GM18508 (cell line): ENCODE results near the gene CACNA1D.
"Not testable (repeated sequence)": the region's sequence is repeated elsewhere in the genome, so short reads cannot be mapped to it uniquely, and the experiment has no call there.

ENCODE experiments used
- ATAC-seq: cut with Tn5 transposase; IDR thresholded peaks from one replicate; pipeline ENCODE4 v1.9.1; 2021; ENCODE audit warnings: moderate number of reproducible peaks; ENCODE audit not compliant: insufficient read depth, unreplicated experiment

CACNA1D gene

GRCh38 chr3:53570081-53570480, 75.7 kb downstream of the CACNA1D start:
- no peak for ATAC-seq

DNA sequence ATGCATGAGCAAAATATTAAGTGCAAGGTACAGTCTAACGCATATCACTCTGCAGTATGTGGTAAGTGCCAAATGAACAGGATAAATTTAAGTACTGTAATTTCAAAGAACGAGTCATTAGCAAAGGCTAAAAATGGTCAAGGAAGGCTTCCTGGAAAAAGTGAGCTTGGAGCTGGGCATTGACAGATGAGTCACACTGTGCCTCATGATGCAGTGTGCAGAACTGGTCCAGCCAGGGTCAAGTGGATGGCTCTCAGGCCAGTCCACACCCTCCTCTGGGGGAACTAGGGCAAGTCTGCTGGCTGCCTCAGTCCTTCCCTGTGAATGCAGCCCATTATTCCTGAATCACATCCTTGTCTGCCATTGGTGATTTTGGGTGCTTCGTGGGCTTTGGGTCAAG, 76.3 kb downstream of the CACNA1D start:
- ATAC-seq = no peak

GRCh38 chr3:53571264-53571663, 76.9 kb downstream of the CACNA1D start:
- ATAC-seq = no peak

DNA sequence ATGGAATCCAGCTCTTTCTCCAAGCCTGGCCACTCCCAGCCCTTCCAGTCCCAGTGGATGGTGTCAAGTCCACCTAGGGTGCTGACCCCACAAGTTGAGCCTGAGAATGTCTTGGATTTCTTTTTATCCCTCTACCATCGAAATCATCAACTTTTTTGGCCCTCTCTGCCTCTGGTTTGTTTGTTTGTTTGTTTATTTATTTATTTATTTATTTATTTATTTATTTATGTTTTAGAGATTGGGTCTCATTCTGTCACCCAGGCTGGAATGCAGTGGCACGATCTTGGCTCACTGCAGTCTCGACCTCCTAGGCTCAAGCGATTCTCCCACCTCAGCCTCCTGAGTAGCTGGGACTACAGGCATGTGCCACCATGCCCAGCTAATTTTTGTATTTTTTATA, 77.8 kb downstream of the CACNA1D start:
- not testable (repeated sequence) for ATAC-seq

GRCh38 chr3:53577506-53577905, 83.1 kb downstream of the CACNA1D start:
- ATAC-seq = no peak

DNA sequence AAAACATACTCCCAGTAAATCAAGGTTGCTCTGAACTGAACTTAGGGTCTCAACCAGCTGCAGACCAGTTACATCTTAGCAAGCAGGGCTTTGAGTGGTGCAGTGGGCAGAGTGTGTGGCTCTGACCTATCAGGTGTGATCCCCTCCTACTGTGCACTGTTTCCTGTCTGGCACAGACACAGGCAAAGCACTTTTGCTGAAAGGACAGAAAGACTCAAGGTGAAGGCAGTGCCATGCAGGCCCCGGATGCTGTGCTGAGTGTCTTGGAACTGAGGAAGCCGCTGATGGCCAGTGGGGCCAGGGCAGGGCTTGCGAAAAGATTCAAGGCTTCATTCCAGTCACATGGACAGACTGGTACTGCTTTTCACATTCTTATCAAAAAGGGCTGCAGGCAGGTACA, 85.2 kb downstream of the CACNA1D start:
- ATAC-seq = no peak

GRCh38 chr3:53581671-53582070, 87.3 kb downstream of the CACNA1D start:
- no peak for ATAC-seq

DNA sequence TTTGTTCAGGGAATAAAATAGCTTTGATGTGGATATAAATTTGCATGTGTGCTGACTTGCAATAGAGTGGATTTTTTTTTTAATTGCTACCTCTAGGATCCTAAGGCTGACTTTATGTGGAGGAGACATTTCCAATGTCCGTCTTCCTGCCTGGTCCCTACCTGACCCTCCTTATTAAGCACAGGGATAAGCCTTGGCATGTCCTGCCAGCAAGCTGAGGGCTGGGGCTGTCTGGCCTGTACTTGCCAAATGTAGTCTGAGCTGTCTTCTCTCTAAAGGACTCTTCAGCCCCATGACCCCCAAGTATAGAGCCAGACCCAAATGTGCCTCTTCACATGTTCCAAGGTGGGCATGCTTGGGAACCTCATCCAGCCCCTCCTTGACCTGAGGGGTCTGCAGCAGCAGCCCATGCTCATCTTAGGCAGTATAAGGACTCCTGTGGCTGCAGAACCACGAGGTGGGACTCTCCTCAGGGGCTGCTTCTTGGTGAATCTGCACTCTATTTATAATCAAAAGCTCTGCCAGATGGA, 88.8 kb downstream of the CACNA1D start:
- no peak for ATAC-seq

DNA sequence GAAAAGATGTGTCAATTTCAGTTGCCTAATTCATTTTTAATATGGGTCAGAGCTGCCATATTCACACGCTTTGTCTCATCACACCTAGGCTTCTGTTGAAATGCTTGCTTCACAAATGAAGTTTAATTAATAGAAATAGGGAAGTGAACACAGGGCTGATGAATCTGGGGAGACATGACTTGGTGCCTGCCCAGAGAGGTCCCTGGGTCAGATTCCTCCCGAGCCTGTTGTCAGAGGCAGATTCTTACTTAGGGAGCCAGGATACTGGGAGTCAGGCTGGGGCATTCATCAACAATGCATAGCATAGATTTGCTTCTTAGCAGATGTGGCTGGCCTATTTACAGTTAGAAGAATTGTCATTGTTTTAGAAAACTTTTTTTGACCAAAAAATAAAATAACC, 90.6 kb downstream of the CACNA1D start:
- no peak for ATAC-seq

DNA sequence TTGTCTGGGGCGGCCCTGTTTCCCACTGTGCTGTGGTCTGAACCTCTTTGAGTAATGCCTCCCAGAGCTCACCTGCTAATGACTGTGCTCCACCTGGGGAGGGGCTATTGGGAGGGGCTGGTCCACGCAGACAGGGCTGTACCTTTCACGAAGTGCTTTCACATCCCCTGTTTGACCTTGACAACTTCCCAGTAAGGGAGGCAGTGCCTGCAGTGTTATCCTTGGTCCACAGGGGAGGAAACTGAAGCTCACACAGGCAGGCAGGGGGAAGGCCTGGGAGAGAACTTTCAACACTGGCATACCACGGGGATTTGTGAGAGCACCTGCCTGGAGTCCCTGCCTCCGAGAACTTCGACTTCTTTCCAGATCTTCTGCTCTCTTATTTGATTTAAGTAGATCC, 91.2 kb downstream of the CACNA1D start:
- ATAC-seq = no peak

DNA sequence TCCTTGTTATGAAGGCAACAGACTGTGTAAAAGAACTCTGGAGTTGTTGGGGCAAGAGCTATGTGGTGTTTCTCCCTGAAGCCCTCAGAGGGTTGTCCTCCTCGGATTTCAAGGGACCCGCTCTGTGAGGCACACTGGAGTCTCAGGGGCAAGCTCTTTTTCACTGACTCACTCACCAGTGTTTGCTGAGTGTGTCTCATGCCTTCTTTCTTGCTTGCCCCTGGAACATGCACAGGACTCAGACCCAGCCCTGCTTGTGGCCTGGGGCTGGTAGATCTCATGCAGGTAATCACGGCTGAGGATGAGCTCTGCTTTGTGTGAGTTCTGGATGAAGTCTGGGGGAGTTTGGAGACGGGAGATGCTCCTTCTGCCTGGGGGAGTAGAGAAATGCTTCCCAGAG, 93.7 kb downstream of the CACNA1D start:
- ATAC-seq = no peak

DNA sequence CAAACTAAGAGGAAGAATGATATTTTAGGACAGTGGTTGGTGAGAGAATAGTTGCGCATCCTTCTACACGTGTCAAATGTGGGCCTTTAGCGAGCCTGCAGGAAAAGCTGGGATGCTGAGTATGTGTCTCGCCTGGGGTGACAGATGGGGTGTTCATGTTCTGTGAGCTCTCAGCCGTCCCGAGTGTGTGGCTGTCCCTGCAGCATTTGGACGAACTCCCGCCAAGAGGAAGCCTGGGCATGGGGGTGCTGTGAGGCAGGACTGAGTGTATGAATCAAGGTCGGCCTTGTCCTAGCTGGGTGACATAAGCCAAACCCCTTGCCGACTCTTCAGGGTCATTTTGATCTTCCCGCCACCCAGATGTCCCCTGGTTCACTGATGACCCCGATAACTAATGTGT, 94.8 kb downstream of the CACNA1D start:
- no peak for ATAC-seq

DNA sequence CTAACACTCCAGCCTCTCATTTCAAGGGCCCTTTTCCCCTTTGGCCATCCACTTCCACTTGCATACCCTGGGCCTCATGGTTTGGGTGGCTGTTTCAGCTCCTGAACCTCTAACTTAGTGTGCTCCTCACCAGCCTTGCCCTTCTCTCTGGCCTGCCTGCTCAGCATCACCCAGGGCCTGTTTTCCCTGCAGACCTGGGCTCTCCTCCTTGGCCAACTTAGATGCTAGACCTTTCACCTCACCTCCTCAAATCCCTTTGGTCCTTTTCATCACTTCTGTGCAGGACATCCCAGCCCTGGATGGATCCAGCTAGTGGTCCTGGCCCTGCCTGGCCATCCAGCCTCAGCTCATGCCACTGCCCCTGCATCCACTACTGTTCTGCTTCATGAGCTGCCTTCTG, 95.4 kb downstream of the CACNA1D start:
- ATAC-seq = no peak

DNA sequence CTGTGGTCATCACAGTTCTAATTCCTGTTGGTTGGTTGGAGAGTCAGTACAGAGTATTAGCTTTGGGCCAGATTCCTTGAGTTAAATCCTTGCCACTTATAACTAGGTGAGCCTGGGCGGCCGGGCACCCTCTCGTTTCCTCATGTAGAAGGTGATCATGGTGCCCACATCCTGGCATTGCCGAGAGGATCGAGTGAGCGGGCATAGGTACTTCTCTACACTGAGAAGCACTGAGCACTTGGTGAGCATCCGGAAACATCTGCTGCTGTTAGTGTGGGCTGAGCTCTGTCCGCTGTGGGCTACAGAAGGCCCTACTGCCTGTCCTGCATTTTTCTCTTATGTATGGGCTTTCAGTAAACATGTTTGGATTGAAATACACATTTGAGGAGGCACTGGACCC, 96.2 kb downstream of the CACNA1D start:
- ATAC-seq = no peak

GRCh38 chr3:53591646-53592045, 97.2 kb downstream of the CACNA1D start:
- ATAC-seq = no peak

DNA sequence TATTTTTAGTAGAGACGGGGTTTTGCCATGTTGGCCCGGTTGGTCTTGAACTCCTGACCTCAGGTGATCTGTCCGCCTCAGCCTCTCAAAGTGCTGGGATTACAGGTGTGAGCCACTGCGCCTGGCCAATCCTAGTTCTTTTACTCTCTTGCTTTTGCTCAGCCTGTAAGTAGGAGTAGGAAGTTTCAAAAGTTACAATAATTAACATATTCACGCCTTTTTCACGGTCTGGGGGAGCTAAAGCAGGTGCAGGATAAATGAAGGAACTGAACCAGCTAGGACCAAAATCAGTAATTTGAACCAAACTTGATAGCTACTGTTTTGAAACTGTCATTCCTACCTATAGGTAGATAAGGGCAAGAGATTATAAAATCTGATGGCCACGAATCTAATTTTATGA, 98.5 kb downstream of the CACNA1D start:
- ATAC-seq = no peak

GRCh38 chr3:53593611-53594010, 99.2 kb downstream of the CACNA1D start:
- no peak for ATAC-seq

GRCh38 chr3:53594276-53594675, 99.9 kb downstream of the CACNA1D start:
- ATAC-seq = no peak

GRCh38 chr3:53595660-53596059, 101.2 kb downstream of the CACNA1D start:
- ATAC-seq = no peak

DNA sequence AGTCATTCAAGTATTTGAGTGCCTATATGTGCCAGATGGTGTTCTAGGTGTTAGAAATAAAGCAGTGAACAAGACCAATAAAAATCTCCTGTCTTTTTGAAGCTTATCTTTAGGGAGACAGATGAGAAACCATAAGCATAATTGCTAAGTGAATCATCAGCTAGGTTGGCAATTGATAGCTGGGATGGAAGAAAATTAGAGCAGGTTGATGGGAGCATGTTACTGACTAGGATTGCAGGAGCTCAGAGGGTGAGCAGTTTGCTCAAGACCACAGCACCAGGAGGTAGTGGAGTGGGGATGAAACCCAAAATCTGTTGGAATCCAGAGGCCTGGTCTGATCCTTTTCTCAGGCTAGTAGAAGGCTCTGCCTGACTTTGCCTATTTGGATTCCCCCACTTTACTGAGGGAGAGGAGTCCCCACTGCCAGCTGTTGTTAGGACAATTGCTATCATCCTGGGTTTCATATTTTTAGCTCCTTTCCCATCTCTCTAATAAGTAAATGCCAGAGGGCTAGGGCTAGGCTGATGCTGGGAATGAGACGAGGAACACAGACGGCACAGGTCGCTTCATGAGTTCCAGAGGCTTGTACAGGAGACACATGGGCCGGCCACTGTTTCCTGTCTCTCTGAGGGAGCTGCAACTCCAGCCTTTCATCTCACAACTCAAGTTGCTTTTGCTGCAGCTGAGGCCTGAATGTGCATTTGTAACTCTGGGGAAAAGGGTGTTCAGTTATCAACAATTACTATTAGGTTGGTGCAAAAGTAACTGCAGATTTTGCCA, 102.9 kb downstream of the CACNA1D start:
- ATAC-seq = no peak

- ATAC-seq = no peak
These were observed 105.4 kb downstream of the CACNA1D start for GRCh38 chr3:53599771-53600170.

DNA sequence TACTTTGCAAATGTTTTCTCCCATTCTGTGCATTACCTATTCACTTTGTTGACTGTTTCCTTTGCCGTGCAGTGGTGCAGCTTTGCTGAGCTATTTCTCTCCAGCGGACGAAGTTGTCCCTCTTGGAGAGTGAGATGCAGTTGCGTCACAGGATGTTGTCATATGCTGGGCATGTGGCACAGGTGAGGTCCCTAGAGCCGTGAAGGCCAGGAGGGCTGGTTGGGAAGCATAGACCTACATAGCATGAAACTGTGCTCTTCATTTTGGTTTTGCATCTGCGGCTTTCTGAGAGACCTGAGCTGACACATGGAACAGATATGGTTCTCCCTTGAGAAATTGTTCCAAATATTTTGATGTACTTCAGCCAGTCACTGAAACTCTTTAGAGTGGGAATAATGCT, 108.5 kb downstream of the CACNA1D start:
- ATAC-seq = no peak
